ENCODE results near the gene MUC4.

- TF ChIP-seq CTCF (conservative IDR thresholded peaks at IDR 0.05; ENCODE audit: low read depth, low read length) (no peak), EZH2 (IDR thresholded peaks at IDR 0.05; ENCODE audit: borderline replicate concordance, low read depth, low read length, poor library complexity, severe bottlenecking) (no peak)
Observed at GRCh38 chr3:195810455-195810845, 1.3 kb downstream of the MUC4 start.

Data from A673 (cell line).